ENCODE data around the gene VPS41. TPM values are rescaled to one million over a fixed set of nuclear protein-coding genes. Genes with fewer than 3 reads are reported as not detected.

VPS41 gene
- polyA plus RNA-seq, 3 donors, result 12.7 to 62.2 (median 56.7) TPM

DNA sequence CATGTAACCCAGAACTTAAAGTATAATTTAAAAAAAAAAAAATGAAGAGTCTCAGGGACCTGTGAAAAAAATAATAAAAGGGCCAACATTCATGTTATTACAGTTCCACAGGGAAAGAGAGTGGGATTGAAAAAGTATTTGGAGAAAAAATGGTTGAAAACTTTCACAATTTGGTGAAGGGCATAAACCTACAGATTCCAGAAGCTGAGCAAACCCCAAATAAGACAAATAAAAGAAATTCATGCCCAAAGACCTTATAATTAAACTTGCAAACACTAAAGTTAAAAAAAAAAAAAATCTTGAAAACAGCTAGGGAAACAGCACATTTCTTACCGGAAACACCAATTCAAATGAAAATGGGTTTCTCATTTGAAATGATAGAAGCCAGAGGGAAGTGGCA is 19.9 kb downstream of the VPS41 start:
- peaks cover 36 to 61% of the 10 kb centered on the region in 2 donors for H3K36me3 Mint-ChIP-seq
- no CpG with 5 or more reads among the region's 1 CpG for WGBS (ENCODE audit: insufficient coverage)

DNA sequence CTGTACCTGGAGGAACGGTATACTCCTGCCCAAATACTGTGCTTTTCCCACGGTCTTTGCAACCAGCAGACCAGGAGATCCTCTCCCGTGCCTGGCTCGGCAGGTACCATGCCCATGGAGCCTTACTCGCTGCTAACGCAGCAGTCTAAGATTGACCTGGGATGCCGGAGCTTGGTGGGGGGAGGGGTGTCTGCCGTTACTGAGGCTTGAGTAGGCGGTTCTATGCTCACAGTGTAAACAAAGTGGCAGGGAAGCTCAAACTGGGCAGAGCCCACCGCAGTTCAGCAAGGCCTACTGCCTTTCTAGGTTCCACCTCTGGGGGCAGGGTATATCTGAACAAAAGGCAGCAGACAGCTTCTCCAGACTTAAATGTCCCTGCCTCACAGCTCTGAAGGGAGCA is 22.7 kb downstream of the VPS41 start:
- H2AFZ ChIP-seq (ENCODE audit: insufficient read depth, low read depth, low read length, poor library complexity, severe bottlenecking), result no peak overlapping the region
- H3K79me2 ChIP-seq (ENCODE audit: insufficient read depth, low read length), result peaks cover 36% of the 10 kb centered on the region
- H3K9ac ChIP-seq (ENCODE audit: insufficient read depth, low read length, poor library complexity, severe bottlenecking), result no peak overlapping the region
- WGBS (ENCODE audit: insufficient coverage), result 96% methylated on average over 9 of the region's 10 CpGs
- H3K27ac Mint-ChIP-seq, result no peak overlapping the region
- no peak overlapping the region for H3K4me2 ChIP-seq (replicated peaks; ENCODE audit: extremely low read depth, low read length, poor library complexity, severe bottlenecking)
- no peak overlapping the region for H3K4me3 ChIP-seq (replicated peaks in 1 of 3; ENCODE audit: low read depth in 2 of 3, low read length in 3 of 3)
- peaks cover 5 to 7% of the 10 kb centered on the region in 2 donors for H3K9me3 ChIP-seq (replicated peaks in 1 of 2; ENCODE audit: control insufficient read depth in 1 of 2, insufficient read depth in 1 of 2, low read length in 2 of 2)
- intact Hi-C loops (cut with micrococcal nuclease), result no loop called here
- H3K27ac ChIP-seq (ENCODE audit: low read depth in 1 of 2, low read length in 2 of 2), result no peak overlapping the region
- H3K36me3 ChIP-seq (replicated peaks in 1 of 2; ENCODE audit: control insufficient read depth in 1 of 2, insufficient read depth in 2 of 2, low read length in 2 of 2), result peaks cover 0 to 16% of the 10 kb centered on the region in 2 donors
- DNase-seq, result no peak
- TF ChIP-seq, protein P1, sequence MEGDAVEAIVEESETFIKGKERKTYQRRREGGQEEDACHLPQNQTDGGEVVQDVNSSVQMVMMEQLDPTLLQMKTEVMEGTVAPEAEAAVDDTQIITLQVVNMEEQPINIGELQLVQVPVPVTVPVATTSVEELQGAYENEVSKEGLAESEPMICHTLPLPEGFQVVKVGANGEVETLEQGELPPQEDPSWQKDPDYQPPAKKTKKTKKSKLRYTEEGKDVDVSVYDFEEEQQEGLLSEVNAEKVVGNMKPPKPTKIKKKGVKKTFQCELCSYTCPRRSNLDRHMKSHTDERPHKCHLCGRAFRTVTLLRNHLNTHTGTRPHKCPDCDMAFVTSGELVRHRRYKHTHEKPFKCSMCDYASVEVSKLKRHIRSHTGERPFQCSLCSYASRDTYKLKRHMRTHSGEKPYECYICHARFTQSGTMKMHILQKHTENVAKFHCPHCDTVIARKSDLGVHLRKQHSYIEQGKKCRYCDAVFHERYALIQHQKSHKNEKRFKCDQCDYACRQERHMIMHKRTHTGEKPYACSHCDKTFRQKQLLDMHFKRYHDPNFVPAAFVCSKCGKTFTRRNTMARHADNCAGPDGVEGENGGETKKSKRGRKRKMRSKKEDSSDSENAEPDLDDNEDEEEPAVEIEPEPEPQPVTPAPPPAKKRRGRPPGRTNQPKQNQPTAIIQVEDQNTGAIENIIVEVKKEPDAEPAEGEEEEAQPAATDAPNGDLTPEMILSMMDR (IDR thresholded peaks at IDR 0.05), result no peak
- H3K36me3 Mint-ChIP-seq, result peaks cover 33 to 63% of the 10 kb centered on the region in 2 donors
- no peaks in the 10 kb centered on the region for H3K4me1 ChIP-seq (ENCODE audit: control insufficient read depth in 1 of 2, insufficient read depth in 2 of 2, low read length in 2 of 2)
- H3K4me1 Mint-ChIP-seq, result peaks cover 5% of the 10 kb centered on the region
- H4K20me1 ChIP-seq (ENCODE audit: insufficient read depth, low read length), result peaks cover 36% of the 10 kb centered on the region
- H3K4me3 Mint-ChIP-seq, result no peak overlapping the region
- no peaks in the 10 kb centered on the region for H3K27me3 ChIP-seq (ENCODE audit: control insufficient read depth in 2 of 2, insufficient read depth in 2 of 2, low read length in 2 of 2)
- H3K27me3 Mint-ChIP-seq (ENCODE audit: low read depth in 3 of 3), result no peaks in the 10 kb centered on the region
- H3K9me3 Mint-ChIP-seq, result peaks cover 0 to 17% (median 13%) of the 10 kb centered on the region in 7 donors

More for the DNA sequence above, 19.9 kb downstream of the VPS41 start:
- Histone ChIP-seq H3K9ac (ENCODE audit: insufficient read depth, low read length, poor library complexity, severe bottlenecking) (no peak overlapping the region), H3K4me2 (replicated peaks; ENCODE audit: extremely low read depth, low read length, poor library complexity, severe bottlenecking) (no peak overlapping the region), H3K79me2 (ENCODE audit: insufficient read depth, low read length) (peaks cover 28% of the 10 kb centered on the region), H2AFZ (ENCODE audit: insufficient read depth, low read depth, low read length, poor library complexity, severe bottlenecking) (no peak overlapping the region), H3K27me3 (ENCODE audit: control insufficient read depth in 2 of 2, insufficient read depth in 2 of 2, low read length in 2 of 2) (no peaks in the 10 kb centered on the region), H3K36me3 (replicated peaks in 1 of 2; ENCODE audit: control insufficient read depth in 1 of 2, insufficient read depth in 2 of 2, low read length in 2 of 2) (peaks cover 4 to 27% of the 10 kb centered on the region in 2 donors), H4K20me1 (ENCODE audit: insufficient read depth, low read length) (peaks cover 27% of the 10 kb centered on the region), H3K4me3 (replicated peaks in 1 of 3; ENCODE audit: low read depth in 2 of 3, low read length in 3 of 3) (no peak overlapping the region), H3K4me1 (ENCODE audit: control insufficient read depth in 1 of 2, insufficient read depth in 2 of 2, low read length in 2 of 2) (no peaks in the 10 kb centered on the region), H3K9me3 (replicated peaks in 1 of 2; ENCODE audit: control insufficient read depth in 1 of 2, insufficient read depth in 1 of 2, low read length in 2 of 2) (peaks cover 5 to 7% of the 10 kb centered on the region in 2 donors), H3K27ac (ENCODE audit: low read depth in 1 of 2, low read length in 2 of 2) (no peak overlapping the region)
- H3K4me3 Mint-ChIP-seq, result no peak overlapping the region
- no peak for DNase-seq
- H3K9me3 Mint-ChIP-seq, result peaks cover 0 to 19% (median 15%) of the 10 kb centered on the region in 7 donors
- H3K4me1 Mint-ChIP-seq, result peaks cover 9% of the 10 kb centered on the region
- intact Hi-C loops (cut with micrococcal nuclease), result no loop called here
- H3K27me3 Mint-ChIP-seq (ENCODE audit: low read depth in 3 of 3), result no peaks in the 10 kb centered on the region
- H3K27ac Mint-ChIP-seq, result no peak overlapping the region
- TF ChIP-seq, protein P1 (IDR thresholded peaks at IDR 0.05), result no peak

All from CD14-positive monocyte (primary cell).